GM12878 (cell line): Measurements from ENCODE around the gene ROR2.

Experiments
- CEBPB ChIP-seq, 2 experiments: fragments of 150-350 bp in 1 of 2; IDR thresholded peaks; 2 replicates each; pipeline ENCODE4 v1.6.1; 2012 to 2014; ENCODE audit warnings: low read depth in 2 of 2, low read length in 2 of 2, borderline replicate concordance in 1 of 2, inconsistent platforms in 1 of 2
- CTCF ChIP-seq, 3 experiments: IDR thresholded peaks in 2 of 3; conservative IDR thresholded peaks in 1 of 3; 2 replicates each; pipeline ENCODE4 v1.5.1; 2011; ENCODE audit warnings: low read depth in 3 of 3, low read length in 3 of 3, mild to moderate bottlenecking in 3 of 3, control low read depth in 2 of 3, moderate library complexity in 2 of 3, inconsistent platforms in 1 of 3, mixed read lengths in 1 of 3; ENCODE audit not compliant: control insufficient read depth in 2 of 3, insufficient read depth in 1 of 3; ENCODE audit errors: extremely low read depth in 1 of 3
- NRF1 ChIP-seq: conservative IDR thresholded peaks from 2 replicates; pipeline ENCODE4 v1.6.1; 2011; ENCODE audit warnings: mild to moderate bottlenecking, low read depth, low read length, improper control_type of control experiment
- PML ChIP-seq: IDR thresholded peaks from 2 replicates; pipeline ENCODE4 v1.6.1; 2012; ENCODE audit warnings: low read length, inconsistent platforms
- POLR2A ChIP-seq: IDR thresholded peaks from 2 replicates; pipeline ENCODE4 v1.6.1; 2011; ENCODE audit warnings: low read depth, mild to moderate bottlenecking, low read length

GRCh38 chr9:91845879-91846278, 104.1 kb downstream of the ROR2 start:
- TF ChIP-seq POLR2A: no peak
- TF ChIP-seq NRF1: no peak
- no peak for TF ChIP-seq CEBPB (IDR thresholded peaks at IDR 0.05; ENCODE audit: borderline replicate concordance in 1 of 2, low read depth in 2 of 2, low read length in 2 of 2)
- no peak for TF ChIP-seq PML
- no peak for TF ChIP-seq CTCF (IDR thresholded peaks at IDR 0.05 in 2 of 3, conservative IDR thresholded peaks at IDR 0.05 in 1 of 3; ENCODE audit: control insufficient read depth in 2 of 3, extremely low read depth in 1 of 3, insufficient read depth in 1 of 3, low read depth in 3 of 3, low read length in 3 of 3)
